HepG2 (cell line): ENCODE measurements around the gene DRC7. TPM values are rescaled to one million over a fixed set of nuclear protein-coding genes. Genes with fewer than 3 reads are reported as not detected.

Experiments
- AKAP8 ChIP-seq: sonication (generic); formaldehyde crosslinking; IDR thresholded peaks from 2 replicates; pipeline ENCODE4 v1.5.1; 2020; ENCODE audit warnings: mild to moderate bottlenecking, missing genetic modification reagents
- ATRX ChIP-seq: sonication (generic); formaldehyde crosslinking; IDR thresholded peaks from 2 replicates; pipeline ENCODE4 v1.4.0; 2020; ENCODE audit warnings: missing genetic modification reagents, borderline replicate concordance
- CHCHD3 ChIP-seq: sonication (generic); formaldehyde crosslinking; IDR thresholded peaks from 2 replicates; pipeline ENCODE4 v1.8.0; 2022; ENCODE audit warnings: mild to moderate bottlenecking, missing genetic modification reagents, moderate library complexity
- DR1 ChIP-seq: sonication (generic); formaldehyde crosslinking; IDR thresholded peaks from 2 replicates; pipeline ENCODE4 v1.8.0; 2021; ENCODE audit warnings: mild to moderate bottlenecking, missing genetic modification reagents, inconsistent platforms
- FOXO1 ChIP-seq: sonication (generic); formaldehyde crosslinking; IDR thresholded peaks from 2 replicates; pipeline ENCODE4 v1.4.0; 2020; ENCODE audit warnings: missing genetic modification reagents
- FOXP1 ChIP-seq, 2 experiments: fragments of 450-650 bp in 1 of 2; IDR thresholded peaks; 2 replicates each; pipeline ENCODE4 v1.6.1; 2017 to 2018; ENCODE audit warnings: antibody characterized with exemption in 1 of 2
- GABPB1 ChIP-seq: IDR thresholded peaks from 2 replicates; pipeline ENCODE4 v1.6.1; 2016; ENCODE audit warnings: mild to moderate bottlenecking, missing genetic modification reagents, moderate library complexity, missing compliant biosample characterization
- GTF2F1 ChIP-seq: fragments of 150-350 bp; IDR thresholded peaks from 2 replicates; pipeline ENCODE4 v1.6.1; 2014; ENCODE audit warnings: low read length
- MAFF ChIP-seq: IDR thresholded peaks from 2 replicates; pipeline ENCODE4 v1.6.1; 2011; ENCODE audit warnings: low read depth, low read length, improper control_type of control experiment
- NFIC ChIP-seq: IDR thresholded peaks from 2 replicates; pipeline ENCODE4 v1.6.1; 2012; ENCODE audit warnings: mild to moderate bottlenecking, low read length, inconsistent platforms
- PAX8 ChIP-seq: sonication (generic); formaldehyde crosslinking; IDR thresholded peaks from 2 replicates; pipeline ENCODE4 v1.8.0; 2022; ENCODE audit warnings: mild to moderate bottlenecking, missing genetic modification reagents, borderline replicate concordance
- POLR2AphosphoS2 ChIP-seq: IDR thresholded peaks from 2 replicates; pipeline ENCODE4 v1.6.1; 2011; ENCODE audit warnings: low read depth, low read length, improper control_type of control experiment
- RARA ChIP-seq: IDR thresholded peaks from 2 replicates; pipeline ENCODE4 v1.6.1; 2016; ENCODE audit warnings: missing genetic modification reagents, missing compliant biosample characterization
- RELA ChIP-seq: sonication (generic); formaldehyde crosslinking; IDR thresholded peaks from 2 replicates; pipeline ENCODE4 v1.4.0; 2020; ENCODE audit warnings: missing genetic modification reagents
- RFX1 ChIP-seq: fragments of 450-650 bp; IDR thresholded peaks from 2 replicates; pipeline ENCODE4 v1.6.1; 2017
- SPEN ChIP-seq: sonication (generic); formaldehyde crosslinking; IDR thresholded peaks from 2 replicates; pipeline ENCODE4 v1.5.1; 2020; ENCODE audit warnings: low read depth, mild to moderate bottlenecking, missing genetic modification reagents
- THYN1 ChIP-seq: sonication (generic); formaldehyde crosslinking; IDR thresholded peaks from 2 replicates; pipeline ENCODE4 v1.8.1; 2023; ENCODE audit warnings: low read depth, mild to moderate bottlenecking, moderate library complexity, missing genetic modification reagents, borderline replicate concordance
- YEATS4 ChIP-seq: sonication (generic); formaldehyde crosslinking; IDR thresholded peaks from 2 replicates; pipeline ENCODE4 v1.4.0; 2020; ENCODE audit warnings: missing genetic modification reagents, borderline replicate concordance
- ZNF121 ChIP-seq: sonication (generic); formaldehyde crosslinking; IDR thresholded peaks from 2 replicates; pipeline ENCODE4 v1.5.0; 2020; ENCODE audit warnings: mild to moderate bottlenecking, missing genetic modification reagents
- ZNF143 ChIP-seq: sonication (generic); formaldehyde crosslinking; IDR thresholded peaks from 2 replicates; pipeline ENCODE4 v1.4.0; 2020; ENCODE audit warnings: missing genetic modification reagents
- ZNF260 ChIP-seq: sonication (generic); formaldehyde crosslinking; IDR thresholded peaks from 2 replicates; pipeline ENCODE4 v1.4.0; 2020; ENCODE audit warnings: missing genetic modification reagents, low read depth, mild to moderate bottlenecking, borderline replicate concordance
- ZNF3 ChIP-seq: IDR thresholded peaks from 2 replicates; pipeline ENCODE4 v1.7.0; 2017; ENCODE audit warnings: inconsistent platforms
- ZNF326 ChIP-seq: sonication (generic); formaldehyde crosslinking; IDR thresholded peaks from 2 replicates; pipeline ENCODE4 v1.4.0; 2020; ENCODE audit warnings: missing genetic modification reagents, borderline replicate concordance
- ZNF383 ChIP-seq: sonication (generic); formaldehyde crosslinking; IDR thresholded peaks from 2 replicates; pipeline ENCODE4 v1.4.0; 2020; ENCODE audit warnings: missing genetic modification reagents, mild to moderate bottlenecking, borderline replicate concordance
- ZNF431 ChIP-seq: sonication (generic); formaldehyde crosslinking; IDR thresholded peaks from 2 replicates; pipeline ENCODE4 v1.9.0; 2022; ENCODE audit warnings: missing genetic modification reagents, low read depth, mild to moderate bottlenecking, borderline replicate concordance
- ZNF501 ChIP-seq: sonication (generic); formaldehyde crosslinking; IDR thresholded peaks from 2 replicates; pipeline ENCODE4 v1.5.1; 2020; ENCODE audit warnings: mild to moderate bottlenecking, moderate library complexity, missing genetic modification reagents
- ZNF562 ChIP-seq: sonication (generic); formaldehyde crosslinking; IDR thresholded peaks from 2 replicates; pipeline ENCODE4 v1.8.0; 2022; ENCODE audit warnings: missing genetic modification reagents, borderline replicate concordance
- ZNF564 ChIP-seq: sonication (generic); formaldehyde crosslinking; IDR thresholded peaks from 2 replicates; pipeline ENCODE4 v1.8.1; 2023; ENCODE audit warnings: mild to moderate bottlenecking, missing genetic modification reagents
- ZNF589 ChIP-seq: sonication (generic); formaldehyde crosslinking; conservative IDR thresholded peaks from 2 replicates; pipeline ENCODE4 v1.8.0; 2022; ENCODE audit warnings: mild to moderate bottlenecking, moderate library complexity, missing genetic modification reagents
- ZNF660 ChIP-seq: sonication (generic); formaldehyde crosslinking; IDR thresholded peaks from 2 replicates; pipeline ENCODE4 v1.5.1; 2020; ENCODE audit warnings: mild to moderate bottlenecking, low read depth, missing genetic modification reagents, borderline replicate concordance
- ZNF878 ChIP-seq: sonication (generic); formaldehyde crosslinking; IDR thresholded peaks from 2 replicates; pipeline ENCODE4 v1.8.1; 2023; ENCODE audit warnings: mild to moderate bottlenecking, missing genetic modification reagents, moderate library complexity
- ZSCAN22 ChIP-seq: sonication (generic); formaldehyde crosslinking; IDR thresholded peaks from 2 replicates; pipeline ENCODE4 v1.4.0; 2020; ENCODE audit warnings: mild to moderate bottlenecking, missing genetic modification reagents
- polyA plus RNA-seq, 8 experiments: library from polyadenylated mRNA; depleted of rRNA in 3 of 8; stranded (reverse) in 7 of 8; unstranded in 1 of 8; fragments of >200 nt; fragmentation: Illumina TruSeq in 4 of 8; extraction: Trizol in 4 of 8; gene quantifications; 2 replicates each; pipeline versions ENCODE4 v1.2.1 to v1.2.3, GENCODE V29; 2011 to 2016; ENCODE audit warnings: low read depth in 4 of 8, missing spikeins in 1 of 8, mixed read lengths in 1 of 8; ENCODE audit not compliant: insufficient read depth in 1 of 8
- total RNA-seq, 5 experiments: library from RNA; depleted of rRNA; stranded (reverse); fragments of >200 nt; fragmentation: Illumina TruSeq; extraction: Trizol; gene quantifications; 2 replicates each; pipeline ENCODE4 v1.2.3, GENCODE V29; 2016; ENCODE audit warnings: low read depth in 1 of 5
- TF ChIP-seq, protein P1 (sequence below): IDR thresholded peaks from 2 replicates; pipeline ENCODE4 v1.6.1; 2016; ENCODE audit warnings: control low read depth
- TF ChIP-seq, protein P2 (sequence below): sonication (generic); formaldehyde crosslinking; IDR thresholded peaks from 2 replicates; pipeline ENCODE4 v1.4.0; 2020; ENCODE audit warnings: mild to moderate bottlenecking, missing genetic modification reagents

The DRC7 gene
- total and polyA plus RNA-seq, 2 of the 13 experiments (the other 11 are each of a cell fraction or from before 2014, with no cell fraction given): 2.7 to 3.4 TPM

DNA sequence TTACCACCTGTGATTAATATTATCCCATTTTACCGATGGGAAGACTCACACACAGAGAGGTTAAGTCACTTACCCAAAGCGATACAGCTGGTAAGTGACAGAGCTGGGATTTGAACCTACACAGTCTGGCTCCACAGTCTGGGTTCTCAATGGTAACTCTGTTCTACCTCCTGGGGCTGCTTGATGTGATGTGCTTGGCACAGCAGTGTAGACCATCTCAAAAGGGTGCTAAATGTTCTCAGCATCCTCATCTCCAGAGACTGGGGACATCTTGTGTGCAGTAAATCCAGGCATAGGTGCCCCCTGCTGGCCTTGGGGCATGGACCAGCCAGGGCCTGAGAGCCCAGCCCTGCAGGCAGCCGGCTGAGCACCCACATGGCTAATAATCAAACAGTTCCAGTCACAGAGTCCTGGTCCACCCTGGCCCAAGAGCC is 25.6 kb downstream of the DRC7 start (continued):
- TF ChIP-seq ATRX (CRISPR knock-in tag): no peak
- TF ChIP-seq ZNF564 (CRISPR knock-in tag): no peak
- peak; percentile 82; the same call in 1 of the 2 replicates for TF ChIP-seq ZNF878 (CRISPR knock-in tag)
- no peak for TF ChIP-seq ZNF501 (CRISPR knock-in tag)
- TF ChIP-seq ZNF431: no peak
- TF ChIP-seq FOXP1 (IDR thresholded peaks at IDR 0.05): no peak
- no peak for TF ChIP-seq FOXP1 (CRISPR knock-in tag; IDR thresholded peaks at IDR 0.05)
- 0 out of 2 replicates have a peak, but pooled peaks have one; percentile 25 for TF ChIP-seq GABPB1
- TF ChIP-seq ZNF562 (CRISPR knock-in tag): no peak
- TF ChIP-seq CHCHD3: no peak
- TF ChIP-seq ZNF660 (CRISPR knock-in tag): no peak
- no peak for TF ChIP-seq ZSCAN22 (CRISPR knock-in tag)
- TF ChIP-seq DR1 (CRISPR knock-in tag): no peak
- TF ChIP-seq ZNF589 (CRISPR knock-in tag): no peak
- no peak for TF ChIP-seq ZNF3 (CRISPR knock-in tag)
- no peak for TF ChIP-seq ZNF383 (CRISPR knock-in tag)
- TF ChIP-seq NFIC: no peak
- no peak for TF ChIP-seq RARA
- no peak for TF ChIP-seq SPEN
- TF ChIP-seq, protein P1, sequence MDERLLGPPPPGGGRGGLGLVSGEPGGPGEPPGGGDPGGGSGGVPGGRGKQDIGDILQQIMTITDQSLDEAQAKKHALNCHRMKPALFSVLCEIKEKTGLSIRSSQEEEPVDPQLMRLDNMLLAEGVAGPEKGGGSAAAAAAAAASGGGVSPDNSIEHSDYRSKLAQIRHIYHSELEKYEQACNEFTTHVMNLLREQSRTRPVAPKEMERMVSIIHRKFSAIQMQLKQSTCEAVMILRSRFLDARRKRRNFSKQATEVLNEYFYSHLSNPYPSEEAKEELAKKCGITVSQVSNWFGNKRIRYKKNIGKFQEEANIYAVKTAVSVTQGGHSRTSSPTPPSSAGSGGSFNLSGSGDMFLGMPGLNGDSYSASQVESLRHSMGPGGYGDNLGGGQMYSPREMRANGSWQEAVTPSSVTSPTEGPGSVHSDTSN (CRISPR knock-in tag): no peak
- TF ChIP-seq POLR2AphosphoS2: no peak
- TF ChIP-seq RELA: 0 out of 2 replicates have a peak, but pooled peaks have one; percentile 34
- TF ChIP-seq RFX1: no peak
- TF ChIP-seq YEATS4 (CRISPR knock-in tag): no peak
- no peak for TF ChIP-seq GTF2F1
- no peak for TF ChIP-seq MAFF
- TF ChIP-seq PAX8: no peak
- TF ChIP-seq ZNF143 (CRISPR knock-in tag): no peak
- TF ChIP-seq ZNF326: no peak
- TF ChIP-seq THYN1 (CRISPR knock-in tag): no peak
- peak; percentile 60 for TF ChIP-seq FOXO1 (CRISPR knock-in tag)
- no peak for TF ChIP-seq ZNF121
- no peak for TF ChIP-seq ZNF260 (CRISPR knock-in tag)
- TF ChIP-seq AKAP8 (CRISPR knock-in tag): no peak
- TF ChIP-seq, protein P2, sequence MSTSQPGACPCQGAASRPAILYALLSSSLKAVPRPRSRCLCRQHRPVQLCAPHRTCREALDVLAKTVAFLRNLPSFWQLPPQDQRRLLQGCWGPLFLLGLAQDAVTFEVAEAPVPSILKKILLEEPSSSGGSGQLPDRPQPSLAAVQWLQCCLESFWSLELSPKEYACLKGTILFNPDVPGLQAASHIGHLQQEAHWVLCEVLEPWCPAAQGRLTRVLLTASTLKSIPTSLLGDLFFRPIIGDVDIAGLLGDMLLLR (CRISPR knock-in tag): no peak
